ENCODE results near the gene BIN1.

GRCh38 chr2:127117603-127118002 lies 10.6 kb upstream of the BIN1 start:
- TF ChIP-seq POLR2A (IDR thresholded peaks at IDR 0.05) (no peak), CTCF (IDR thresholded peaks at IDR 0.05) (no peak)
